HG03558 (cell line): Measurements from ENCODE around the gene KLHL13.
"Not testable (repeated sequence)": the region's sequence is repeated elsewhere in the genome, so short reads cannot be mapped to it uniquely, and the experiment has no call there.

Experiments
- ATAC-seq: cut with Tn5 transposase; IDR thresholded peaks from one replicate; pipeline ENCODE4 v1.9.1; 2021; ENCODE audit warnings: moderate number of reproducible peaks; ENCODE audit not compliant: unreplicated experiment; ENCODE audit errors: extremely low read depth

Gene KLHL13

GRCh38 chrX:118088084-118088483 is 28.5 kb downstream of the KLHL13 start:
- ATAC-seq: no peak

DNA sequence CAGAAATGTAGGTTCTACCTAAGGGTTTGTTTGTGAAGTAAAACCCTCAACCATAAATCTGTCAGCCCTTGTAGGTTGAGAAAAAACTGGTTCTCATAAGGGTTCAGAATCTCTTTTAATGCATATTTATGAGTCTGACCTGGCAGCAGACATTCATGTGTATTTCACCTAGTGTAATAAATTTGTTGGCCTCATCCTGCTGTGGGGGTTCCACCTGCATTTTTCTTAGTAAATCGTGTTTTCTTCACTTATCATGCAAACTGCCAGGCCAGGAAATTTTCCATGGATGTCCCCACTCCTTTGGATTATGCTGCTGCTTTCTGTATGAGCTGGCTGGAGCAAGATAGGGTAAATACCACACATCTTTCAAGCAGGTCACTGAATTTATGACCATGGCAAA is 42.4 kb downstream of the KLHL13 start:
- no peak for ATAC-seq

GRCh38 chrX:118066867-118067515 is 49.6 kb downstream of the KLHL13 start:
- no peak for ATAC-seq

DNA sequence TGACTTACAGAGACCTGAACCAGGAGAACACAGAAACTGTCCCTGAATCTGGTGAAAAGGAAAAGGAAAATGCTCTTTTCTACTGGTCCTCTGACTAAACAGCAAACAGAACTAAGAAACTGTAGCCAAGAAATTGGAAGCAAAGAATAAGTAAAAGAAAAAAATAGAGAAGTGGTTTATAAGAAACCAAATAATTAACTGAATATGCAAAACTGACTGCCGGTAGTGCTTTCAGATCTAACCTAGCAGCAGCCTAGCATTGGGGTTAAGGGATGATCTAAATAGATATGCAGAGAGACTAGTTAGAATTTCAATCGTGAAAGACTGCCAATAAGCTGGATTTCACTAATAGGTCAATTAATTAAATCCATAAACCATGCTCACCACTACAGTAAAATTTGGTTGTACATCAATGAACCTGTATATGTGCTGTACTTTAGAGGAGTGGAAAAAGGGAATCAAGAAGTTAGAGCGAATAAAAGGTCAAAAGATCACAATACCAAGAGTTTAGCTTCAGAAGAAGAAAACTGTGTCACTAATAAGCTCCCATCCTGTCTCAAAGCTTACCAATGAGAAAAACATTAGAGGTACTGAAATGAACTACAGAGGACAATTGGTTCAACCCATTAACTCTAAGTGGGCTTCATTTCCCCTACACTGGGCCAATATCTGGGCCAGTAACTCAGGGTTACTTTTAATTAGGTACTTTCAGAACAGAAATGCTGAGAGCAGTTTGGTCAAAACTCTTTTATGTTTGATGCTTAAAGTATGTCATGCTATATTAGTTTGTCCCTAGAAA is 53.6 kb downstream of the KLHL13 start:
- ATAC-seq: peak; percentile 71

DNA sequence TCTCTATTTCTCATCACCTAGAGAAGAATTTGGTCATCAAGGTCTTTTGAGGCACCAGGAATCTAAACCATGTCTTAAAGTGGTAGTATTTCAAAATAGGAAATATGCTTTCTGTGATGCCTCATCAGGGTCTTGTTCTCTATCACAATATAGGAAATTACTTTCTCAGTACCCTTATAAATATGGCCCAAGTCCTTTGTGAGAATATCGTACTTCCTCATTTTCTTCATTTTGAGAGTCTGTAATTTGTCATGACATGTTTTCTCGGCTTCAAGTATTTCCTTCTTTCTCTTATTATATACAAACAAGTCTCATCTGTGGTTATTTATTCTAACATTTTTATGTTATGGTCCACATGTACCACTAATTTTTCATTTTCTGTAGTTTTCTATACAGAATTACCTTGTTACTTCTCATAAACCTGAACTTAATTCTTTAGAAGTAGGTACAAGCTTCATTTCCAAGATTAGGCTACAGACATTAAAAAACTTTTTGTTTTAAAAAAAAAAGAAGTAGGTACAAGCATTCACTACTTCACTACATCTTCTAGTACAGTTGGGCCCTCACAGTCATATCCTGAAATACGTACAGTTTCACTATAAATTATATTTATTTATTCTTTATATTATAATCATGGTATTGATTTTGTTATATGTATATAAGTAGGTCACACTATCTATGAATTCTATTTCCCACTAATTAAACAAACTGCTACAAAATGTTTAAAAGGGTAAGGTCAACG is 54.4 kb downstream of the KLHL13 start:
- ATAC-seq: no peak

DNA sequence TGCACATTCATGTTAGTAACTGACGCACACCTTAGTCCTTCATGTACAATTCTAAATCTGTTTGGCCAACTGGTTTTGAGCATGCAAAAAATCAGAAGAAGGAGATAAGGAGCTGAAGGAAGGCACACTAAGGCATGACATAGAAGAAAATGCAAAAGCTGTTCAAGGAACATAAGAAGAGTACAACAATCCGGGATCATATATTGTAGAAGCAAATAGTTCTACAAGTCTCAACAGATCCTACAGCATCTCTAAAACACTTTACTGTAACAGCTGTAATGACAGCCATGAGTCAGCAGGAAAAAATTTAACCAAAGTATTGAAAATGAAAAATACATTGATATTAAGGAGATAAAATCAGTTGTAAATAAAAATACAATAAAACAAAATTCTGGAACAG is 57.7 kb downstream of the KLHL13 start:
- no peak for ATAC-seq

- no peak for ATAC-seq
These were observed 59.7 kb downstream of the KLHL13 start for GRCh38 chrX:118056870-118057269.

DNA sequence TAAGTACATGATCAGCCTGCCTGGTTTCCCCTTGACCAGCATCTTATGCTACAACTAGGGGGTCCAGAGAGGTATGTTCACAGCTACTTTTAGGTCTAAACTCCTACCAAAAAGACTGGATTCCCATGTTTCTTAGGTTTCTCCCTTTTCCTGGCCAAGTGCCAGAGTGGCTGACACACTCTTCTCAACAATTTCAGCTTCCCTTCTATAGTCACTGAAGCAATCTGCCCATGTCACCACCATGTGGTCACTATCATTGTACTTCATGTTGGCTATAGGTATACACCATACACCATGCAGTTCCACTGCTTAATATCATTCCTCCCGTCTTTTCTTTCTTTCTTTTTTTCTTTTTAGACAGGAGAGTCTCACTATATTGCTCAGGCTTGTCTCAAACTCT is 66.9 kb downstream of the KLHL13 start:
- ATAC-seq: no peak

DNA sequence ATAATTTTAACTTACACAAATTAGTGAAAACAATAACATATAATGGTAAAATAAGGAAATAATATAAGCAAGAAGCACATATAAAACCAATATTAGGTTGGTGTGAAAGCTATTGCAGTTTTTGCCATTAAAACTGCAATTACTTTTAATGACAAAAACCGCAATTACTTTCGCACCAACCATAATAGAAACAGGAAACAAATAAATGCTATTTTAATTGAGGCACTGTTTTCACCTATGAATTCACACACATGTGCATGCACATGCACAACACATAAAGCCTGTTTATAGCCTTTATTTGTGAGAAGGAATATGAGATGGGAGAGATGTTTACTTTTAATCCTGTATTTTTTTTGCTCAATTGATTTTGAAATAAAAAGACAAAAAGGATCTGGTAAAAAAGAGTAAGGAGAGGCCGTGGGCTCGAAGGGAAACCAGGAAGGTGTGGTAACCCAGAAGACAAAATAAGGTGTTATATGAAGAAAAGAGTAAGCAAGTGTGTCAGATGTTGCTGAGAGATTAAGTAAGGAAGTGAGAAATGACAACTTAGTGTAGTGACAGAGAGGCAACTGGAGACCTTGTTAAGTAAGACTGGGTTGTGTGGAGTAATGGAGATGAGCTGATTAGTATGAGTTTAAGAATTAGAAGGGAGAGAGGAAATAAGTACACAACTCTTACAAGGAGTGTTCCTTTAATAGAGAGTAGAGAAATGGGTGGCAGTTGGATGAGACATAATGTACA is 69.0 kb downstream of the KLHL13 start:
- no peak for ATAC-seq

GRCh38 chrX:118039591-118039990 is 77.0 kb downstream of the KLHL13 start:
- no peak for ATAC-seq

GRCh38 chrX:118038614-118039365 is 77.8 kb downstream of the KLHL13 start:
- no peak for ATAC-seq

- ATAC-seq: no peak
These were observed 90.0 kb downstream of the KLHL13 start for GRCh38 chrX:118026631-118027030.

DNA sequence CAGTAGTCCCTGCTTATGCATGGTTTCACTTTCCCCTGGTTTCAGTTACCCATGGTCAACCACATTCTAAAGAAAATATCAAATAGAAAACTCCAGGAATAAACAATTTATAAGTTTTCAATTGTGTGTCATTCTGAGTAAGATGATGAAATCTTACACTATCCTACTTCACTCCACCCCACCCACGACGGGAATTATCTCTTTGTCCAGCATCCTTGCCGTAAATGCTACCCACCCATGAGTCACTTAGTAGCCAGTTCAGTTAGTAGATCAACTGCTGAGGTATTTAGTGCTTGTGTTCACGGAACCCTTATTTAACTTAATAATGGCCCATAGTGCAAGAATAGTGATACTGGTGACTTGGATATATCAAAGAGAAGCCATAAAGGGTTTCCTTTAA is 91.4 kb downstream of the KLHL13 start:
- ATAC-seq: no peak

- ATAC-seq: no peak
These were observed 92.1 kb downstream of the KLHL13 start for GRCh38 chrX:118024482-118024881.

- ATAC-seq: no peak
These were observed 93.9 kb downstream of the KLHL13 start for GRCh38 chrX:118022753-118023152.

GRCh38 chrX:118016422-118016821 is 100.2 kb downstream of the KLHL13 start:
- ATAC-seq: no peak

DNA sequence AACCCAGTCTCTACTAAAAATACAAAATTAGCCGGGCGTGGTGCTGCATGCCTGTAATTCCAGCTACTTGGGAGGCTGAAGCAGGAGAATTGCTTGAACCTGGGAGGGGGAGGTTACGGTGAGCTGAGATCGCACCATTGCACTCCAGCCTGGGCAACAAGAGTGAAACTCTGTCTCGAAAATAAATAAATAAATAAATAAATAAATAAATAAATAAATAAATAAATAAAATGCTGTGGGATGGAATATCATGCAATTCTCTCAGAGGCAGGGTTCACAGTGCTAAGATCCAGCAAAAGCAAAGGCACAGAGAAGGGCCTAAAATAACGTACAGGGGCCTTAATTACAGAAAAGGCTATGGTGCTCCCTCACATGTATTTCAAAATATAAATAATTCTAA is 114.2 kb downstream of the KLHL13 start:
- not testable (repeated sequence) for ATAC-seq

DNA sequence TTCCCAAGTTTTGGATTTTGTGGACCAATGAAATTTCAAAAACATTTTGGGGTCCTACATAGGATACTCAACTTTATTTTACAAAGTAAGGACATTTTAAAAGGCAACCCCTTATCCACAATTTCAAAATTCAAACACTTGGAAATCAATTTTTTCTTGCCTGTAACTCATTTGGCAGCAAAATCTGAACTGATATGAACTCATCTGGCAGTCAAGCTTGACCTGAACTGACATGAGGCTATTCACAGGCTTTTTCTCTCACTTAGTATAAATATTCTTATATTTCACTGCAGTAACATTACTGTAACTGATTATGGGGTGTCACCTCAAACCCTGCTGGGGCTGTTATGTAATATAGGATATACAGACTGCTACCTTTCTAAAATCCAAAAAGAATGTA is 116.1 kb downstream of the KLHL13 start:
- no peak for ATAC-seq

DNA sequence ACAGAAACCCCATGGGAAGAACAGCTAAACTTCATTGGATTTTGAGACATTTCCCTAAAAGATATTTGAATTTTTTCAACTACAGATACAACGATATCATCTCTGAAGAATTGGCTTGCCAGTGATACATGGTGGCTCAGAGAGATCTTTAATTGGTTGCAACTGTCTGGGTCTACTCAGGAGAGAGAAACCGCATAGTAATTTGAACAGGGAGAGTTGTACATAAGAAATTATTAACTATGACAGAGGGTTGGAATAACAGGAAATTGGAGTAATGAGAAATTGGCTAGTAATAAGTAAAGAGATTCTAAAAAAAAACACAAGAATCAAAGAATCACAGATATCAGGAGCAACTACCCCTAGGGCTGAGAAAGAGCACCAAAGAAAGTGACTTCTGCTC is 118.4 kb downstream of the KLHL13 start:
- ATAC-seq: no peak

- no peak for ATAC-seq
These were observed 119.6 kb downstream of the KLHL13 start for GRCh38 chrX:117996918-117997480.
